Neural crest cell (in vitro differentiated cells): Measurements from ENCODE around the gene PACRG. TPM values are rescaled to one million over a fixed set of nuclear protein-coding genes. Genes with fewer than 3 reads are reported as not detected.

Experiments used
- DNase-seq: peaks from one replicate; pipeline ENCODE4 v3.0.0; 2021; ENCODE audit warnings: low read depth, mixed read lengths, low spot score
- H3K27ac Mint-ChIP-seq: one replicate; pipeline ENCODE4 v1.8.0; 2021; ENCODE audit warnings: mild to moderate bottlenecking, mixed read lengths; ENCODE audit not compliant: unreplicated experiment
- H3K27me3 Mint-ChIP-seq: 2 replicates; pipeline ENCODE4 v1.8.0; 2021; ENCODE audit warnings: low read depth, mild to moderate bottlenecking, mixed read lengths
- H3K36me3 Mint-ChIP-seq: 2 replicates; pipeline ENCODE4 v1.8.0; 2021; ENCODE audit warnings: low read depth, mild to moderate bottlenecking, mixed read lengths
- H3K4me1 Mint-ChIP-seq: 2 replicates; pipeline ENCODE4 v1.8.0; 2021; ENCODE audit warnings: mixed read lengths
- H3K4me3 Mint-ChIP-seq: one replicate; pipeline ENCODE4 v1.8.0; 2021; ENCODE audit warnings: mild to moderate bottlenecking, mixed read lengths
- H3K9me3 Mint-ChIP-seq: 2 replicates; pipeline ENCODE4 v1.8.0; 2021; ENCODE audit warnings: mixed read lengths
- total RNA-seq: library from RNA; stranded (reverse); gene quantifications from 2 replicates; pipeline ENCODE4 v1.2.1, GENCODE V29; 2021
- TF ChIP-seq, protein P1 (sequence below): fragments of 200-600 bp; sonication (generic); conservative IDR thresholded peaks from 2 replicates; pipeline ENCODE4 v1.5.0; 2021; ENCODE audit warnings: antibody characterized with exemption, mild to moderate bottlenecking

Gene PACRG
- total RNA-seq, 1 donor from 2014 or later: 1.8 TPM

DNA sequence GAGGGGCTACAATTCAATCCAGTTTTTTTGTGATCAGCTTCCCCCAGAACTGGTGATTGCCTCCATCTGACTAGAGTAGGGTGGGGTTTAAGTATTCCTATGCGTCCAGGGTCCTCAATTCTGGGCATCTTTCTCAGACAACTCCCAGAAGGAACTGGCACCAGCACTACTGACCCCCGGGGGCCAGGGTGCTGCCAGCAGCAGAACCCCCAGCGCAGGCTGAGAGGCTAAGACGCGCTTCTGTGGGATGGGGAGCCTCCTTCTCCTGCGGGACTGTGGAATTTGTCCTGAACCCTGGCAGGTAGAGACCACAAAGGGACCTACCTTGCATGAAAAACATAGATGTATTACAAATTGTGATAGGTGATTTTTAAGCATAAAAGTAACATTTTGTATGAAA is 124.4 kb downstream of the PACRG start:
- Mint-ChIP-seq H3K27ac (peak overlapping the region; percentile 46), H3K9me3 (no peaks in the 10 kb centered on the region), H3K4me3 (no peak overlapping the region), H3K36me3 (no peaks in the 10 kb centered on the region), H3K27me3 (no peaks in the 10 kb centered on the region), H3K4me1 (peaks cover 46% of the 10 kb centered on the region)
- DNase-seq: no peak
- TF ChIP-seq, protein P1, sequence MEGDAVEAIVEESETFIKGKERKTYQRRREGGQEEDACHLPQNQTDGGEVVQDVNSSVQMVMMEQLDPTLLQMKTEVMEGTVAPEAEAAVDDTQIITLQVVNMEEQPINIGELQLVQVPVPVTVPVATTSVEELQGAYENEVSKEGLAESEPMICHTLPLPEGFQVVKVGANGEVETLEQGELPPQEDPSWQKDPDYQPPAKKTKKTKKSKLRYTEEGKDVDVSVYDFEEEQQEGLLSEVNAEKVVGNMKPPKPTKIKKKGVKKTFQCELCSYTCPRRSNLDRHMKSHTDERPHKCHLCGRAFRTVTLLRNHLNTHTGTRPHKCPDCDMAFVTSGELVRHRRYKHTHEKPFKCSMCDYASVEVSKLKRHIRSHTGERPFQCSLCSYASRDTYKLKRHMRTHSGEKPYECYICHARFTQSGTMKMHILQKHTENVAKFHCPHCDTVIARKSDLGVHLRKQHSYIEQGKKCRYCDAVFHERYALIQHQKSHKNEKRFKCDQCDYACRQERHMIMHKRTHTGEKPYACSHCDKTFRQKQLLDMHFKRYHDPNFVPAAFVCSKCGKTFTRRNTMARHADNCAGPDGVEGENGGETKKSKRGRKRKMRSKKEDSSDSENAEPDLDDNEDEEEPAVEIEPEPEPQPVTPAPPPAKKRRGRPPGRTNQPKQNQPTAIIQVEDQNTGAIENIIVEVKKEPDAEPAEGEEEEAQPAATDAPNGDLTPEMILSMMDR: no peak

DNA sequence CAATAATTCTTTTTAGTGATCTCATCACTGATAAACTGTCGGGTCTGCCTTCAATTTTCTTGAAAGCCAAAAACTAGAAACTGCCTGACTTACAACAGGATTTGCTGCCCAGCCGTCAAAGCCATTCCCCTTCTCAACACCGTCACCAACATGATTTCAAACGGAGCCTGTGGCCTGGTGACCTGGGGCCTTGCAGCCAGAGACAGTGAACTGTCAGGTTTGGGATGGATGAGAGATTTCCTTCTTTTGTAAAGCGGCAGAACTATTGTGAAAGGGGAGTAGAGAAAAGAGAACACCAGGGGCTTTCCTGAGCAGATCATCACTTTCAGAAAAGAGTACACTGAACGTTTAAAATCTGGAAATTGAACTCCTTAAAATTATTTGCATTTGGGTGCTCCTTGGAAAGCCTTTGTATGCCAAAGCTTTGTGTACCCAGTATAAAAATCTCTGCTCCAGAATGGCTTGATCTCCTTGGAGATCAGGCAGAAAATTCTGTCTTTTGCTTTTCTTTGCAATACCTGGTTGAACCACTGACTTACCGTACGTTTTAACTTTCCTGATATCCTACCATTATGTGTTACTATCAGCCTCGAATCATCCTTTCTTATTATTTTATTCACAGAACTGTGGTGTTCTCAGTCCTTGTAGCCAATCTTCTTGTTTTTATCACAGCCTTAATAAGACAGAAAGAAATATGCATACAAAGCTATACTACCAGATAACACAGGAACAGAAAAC is 125.2 kb downstream of the PACRG start:
- Mint-ChIP-seq H3K9me3 (peaks cover 1% of the 10 kb centered on the region), H3K27me3 (no peaks in the 10 kb centered on the region), H3K27ac (peak overlapping the region; percentile 32), H3K4me1 (peaks cover 54% of the 10 kb centered on the region), H3K36me3 (peaks cover 2% of the 10 kb centered on the region), H3K4me3 (peak overlapping the region; percentile 25)
- TF ChIP-seq, protein P1: no peak
- DNase-seq: no peak

DNA sequence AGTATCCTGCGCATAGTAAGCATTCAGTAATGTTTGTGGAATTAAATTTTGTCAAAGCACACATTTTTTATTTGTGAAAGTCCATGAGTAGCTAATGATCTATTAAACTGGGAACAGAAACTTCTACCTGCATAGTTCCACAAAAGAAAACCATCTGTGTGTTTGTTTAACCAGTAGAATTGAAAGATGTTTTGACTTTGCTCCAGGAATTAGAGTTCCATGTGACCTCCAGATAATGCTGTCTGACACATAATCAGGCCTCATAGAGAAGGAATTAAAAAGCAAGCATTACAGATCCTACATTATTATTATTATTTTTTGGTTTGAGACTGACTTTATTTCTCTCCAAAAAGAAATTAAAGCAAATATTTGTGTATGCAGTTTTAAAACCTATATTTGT is 126.5 kb downstream of the PACRG start:
- Mint-ChIP-seq H3K4me1 (peaks cover 62% of the 10 kb centered on the region), H3K36me3 (peaks cover 5% of the 10 kb centered on the region), H3K4me3 (no peak overlapping the region), H3K9me3 (peaks cover 5% of the 10 kb centered on the region), H3K27ac (no peak overlapping the region), H3K27me3 (no peaks in the 10 kb centered on the region)
- DNase-seq: no peak
- TF ChIP-seq, protein P1: no peak

DNA sequence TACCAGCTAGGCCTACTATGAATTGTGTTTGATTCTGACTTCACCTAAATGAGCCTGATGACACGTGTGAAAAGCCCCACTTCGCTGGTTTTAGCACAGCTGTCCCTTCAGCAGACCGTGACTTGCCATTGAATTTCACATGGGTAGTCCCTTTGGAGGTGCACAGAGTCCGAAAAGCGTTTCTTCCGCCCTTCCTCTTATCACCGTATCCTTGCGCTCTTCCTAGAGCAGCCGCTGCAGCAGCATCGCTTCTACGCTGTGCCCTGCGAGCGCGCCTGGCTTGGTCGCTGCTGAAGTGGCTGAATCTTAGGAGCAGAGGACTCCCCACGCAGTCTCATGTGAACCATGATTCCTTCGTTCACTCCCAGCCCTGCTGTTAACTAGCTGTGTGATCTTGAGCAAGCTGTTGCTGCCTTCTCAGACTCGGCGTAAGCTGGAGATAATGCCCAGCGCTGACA is 127.0 kb downstream of the PACRG start:
- TF ChIP-seq, protein P1: no peak
- peaks cover 66% of the 10 kb centered on the region for H3K4me1 Mint-ChIP-seq
- H3K27me3 Mint-ChIP-seq: no peaks in the 10 kb centered on the region
- peak overlapping the region; percentile 69 for H3K27ac Mint-ChIP-seq
- no peak overlapping the region for H3K4me3 Mint-ChIP-seq
- peaks cover 5% of the 10 kb centered on the region for H3K36me3 Mint-ChIP-seq
- peaks cover 7% of the 10 kb centered on the region for H3K9me3 Mint-ChIP-seq
- no peak for DNase-seq

DNA sequence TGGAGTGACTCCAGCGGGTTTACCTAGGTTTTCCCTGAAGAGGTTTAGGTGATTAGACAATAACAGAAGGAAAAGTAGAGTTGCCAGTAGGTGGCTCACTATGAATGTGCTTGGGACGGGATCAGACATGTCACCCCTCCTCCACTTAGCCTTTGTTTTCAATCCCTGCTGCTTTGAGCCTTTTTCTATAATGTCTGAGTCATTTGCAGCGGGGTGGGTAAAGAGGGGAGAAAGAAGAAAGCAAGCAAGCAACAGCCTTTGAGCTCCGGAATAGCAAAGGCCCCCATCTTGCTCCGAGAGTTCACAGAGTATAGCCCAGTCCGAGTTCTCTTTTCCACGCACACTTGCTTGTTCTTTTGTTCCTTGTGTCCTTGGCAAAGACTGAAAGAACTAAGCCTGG is 129.1 kb downstream of the PACRG start:
- Mint-ChIP-seq H3K27me3 (no peaks in the 10 kb centered on the region), H3K4me3 (peak overlapping the region; percentile 74), H3K27ac (peak overlapping the region; percentile 87), H3K36me3 (peaks cover 5% of the 10 kb centered on the region), H3K9me3 (peaks cover 7% of the 10 kb centered on the region), H3K4me1 (peaks cover 68% of the 10 kb centered on the region)
- peak; percentile 45 for DNase-seq
- TF ChIP-seq, protein P1: peak; percentile 69
